Hippocampal formation (tissue), 2 donors: ENCODE measurements around the gene PMF1.
A peak's percentile ranks its signal among the peaks of the same experiment; 100 is the strongest.
"Not testable (repeated sequence)": the region's sequence is repeated elsewhere in the genome, so short reads cannot be mapped to it uniquely, and the experiment has no call there.

Experiments
- DNase-seq, 2 donors: peaks; one replicate each; lab custom pipeline; 2025; lab: John Stamatoyannopoulos, UW

PMF1 gene, protein sequence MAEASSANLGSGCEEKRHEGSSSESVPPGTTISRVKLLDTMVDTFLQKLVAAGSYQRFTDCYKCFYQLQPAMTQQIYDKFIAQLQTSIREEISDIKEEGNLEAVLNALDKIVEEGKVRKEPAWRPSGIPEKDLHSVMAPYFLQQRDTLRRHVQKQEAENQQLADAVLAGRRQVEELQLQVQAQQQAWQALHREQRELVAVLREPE

DNA sequence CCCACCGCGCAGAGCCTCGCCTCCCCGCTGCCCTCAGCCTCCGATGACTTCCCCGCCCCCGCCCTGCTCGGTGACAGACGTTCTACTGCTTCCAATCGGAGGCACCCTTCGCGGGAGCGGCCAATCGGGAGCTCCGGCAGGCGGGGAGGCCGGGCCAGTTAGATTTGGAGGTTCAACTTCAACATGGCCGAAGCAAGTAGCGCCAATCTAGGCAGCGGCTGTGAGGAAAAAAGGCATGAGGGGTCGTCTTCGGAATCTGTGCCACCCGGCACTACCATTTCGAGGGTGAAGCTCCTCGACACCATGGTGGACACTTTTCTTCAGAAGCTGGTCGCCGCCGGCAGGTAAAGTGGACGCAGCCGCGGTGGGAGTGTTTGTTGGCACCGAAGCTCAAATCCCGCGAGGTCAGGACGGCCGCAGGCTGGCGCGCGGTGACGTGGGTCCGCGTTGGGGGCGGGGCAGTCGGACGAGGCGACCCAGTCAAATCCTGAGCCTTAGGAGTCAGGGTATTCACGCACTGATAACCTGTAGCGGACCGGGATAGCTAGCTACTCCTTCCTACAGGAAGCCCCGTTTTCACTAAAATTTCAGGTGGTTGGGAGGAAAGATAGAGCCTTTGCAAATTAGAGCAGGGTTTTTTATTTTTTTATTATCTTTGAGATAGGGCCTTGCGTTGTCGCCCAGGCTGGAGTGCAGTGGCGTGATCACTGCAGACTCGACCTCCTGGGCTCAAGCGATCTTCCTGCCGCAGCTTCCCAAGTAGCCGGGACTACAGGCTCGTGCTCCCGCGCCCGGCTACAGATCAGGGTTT lies at the start of gene PMF1:
Gene PMF1, plus strand, starts transcription at position 175 of the 811 bp plus-strand sequence. Its CDS starts 9 bp downstream, at position 184.
- DNase-seq: peak; percentile 96 to 97

DNA sequence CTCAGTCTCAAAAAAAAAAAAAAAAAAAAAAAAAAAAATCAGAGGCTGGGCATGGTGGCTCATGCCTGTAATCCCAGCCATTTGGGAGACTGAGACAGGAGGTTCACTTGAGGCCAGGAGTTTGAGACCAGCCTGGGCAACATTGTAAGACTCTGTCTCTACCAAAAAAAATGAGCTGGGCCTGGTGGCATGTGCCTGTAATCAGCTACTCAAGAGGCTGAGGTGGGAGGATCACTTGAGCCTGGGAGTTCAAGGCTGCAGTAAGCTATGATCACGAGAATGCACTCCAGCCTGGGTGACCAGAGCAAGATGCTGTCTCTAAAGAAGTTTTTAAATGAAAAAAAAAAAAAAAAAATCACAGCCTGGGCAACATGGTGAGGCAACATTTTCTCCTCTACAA lies 49.1 kb upstream of the PMF1 start:
- no peak for DNase-seq

DNA sequence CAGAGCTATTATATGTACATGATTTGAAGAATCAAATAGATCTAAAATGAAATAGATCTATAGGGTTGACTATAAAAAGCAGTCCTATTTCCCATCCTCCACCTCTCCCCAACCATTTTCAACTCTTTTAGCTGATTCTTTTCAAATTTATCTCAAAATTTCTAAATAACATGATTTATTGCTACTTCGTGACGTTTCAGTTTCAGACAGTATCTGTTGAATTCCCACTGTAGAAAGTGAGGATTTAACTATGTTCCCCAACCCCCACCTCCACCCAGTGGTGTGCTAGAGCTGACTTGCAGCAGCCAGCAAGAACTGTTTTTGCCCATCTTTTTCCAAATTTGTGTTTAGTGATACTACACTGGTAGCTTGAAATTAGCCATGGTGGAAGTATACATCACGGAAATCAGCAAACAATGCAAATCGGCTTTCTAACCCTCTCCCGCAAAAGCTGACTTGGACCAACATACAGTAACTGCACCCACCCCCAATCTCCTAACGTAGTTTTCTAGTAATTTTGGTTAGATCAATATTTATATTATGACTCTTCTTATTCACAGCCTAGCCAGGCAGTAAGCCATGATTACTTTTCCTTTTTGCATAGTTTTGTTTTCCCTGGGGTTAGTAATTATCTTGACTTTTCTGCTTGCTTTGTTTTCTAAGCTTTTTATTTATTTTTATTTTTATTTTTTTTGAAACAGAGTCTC lies 48.5 kb upstream of the PMF1 start:
- no peak for DNase-seq

DNA sequence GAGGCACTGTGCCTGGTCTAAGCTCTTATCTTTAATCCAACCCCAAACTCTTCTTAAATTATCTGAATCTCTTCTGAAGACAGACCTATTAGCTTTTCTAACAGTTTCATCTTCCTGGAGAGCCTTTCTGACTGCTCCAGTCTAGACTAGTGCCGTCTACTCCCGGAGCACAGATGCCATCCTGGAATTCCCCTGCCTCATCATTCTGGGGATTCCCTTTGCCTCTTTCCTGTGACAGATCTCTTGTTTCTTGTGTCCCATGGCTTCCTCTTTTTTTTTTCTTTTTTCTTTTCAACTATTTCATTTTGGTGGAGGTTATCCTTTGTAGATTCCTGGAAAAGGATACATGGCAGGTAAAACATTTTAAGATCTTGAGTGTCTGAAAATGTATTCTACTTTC lies 47.7 kb upstream of the PMF1 start:
- DNase-seq: no peak

DNA sequence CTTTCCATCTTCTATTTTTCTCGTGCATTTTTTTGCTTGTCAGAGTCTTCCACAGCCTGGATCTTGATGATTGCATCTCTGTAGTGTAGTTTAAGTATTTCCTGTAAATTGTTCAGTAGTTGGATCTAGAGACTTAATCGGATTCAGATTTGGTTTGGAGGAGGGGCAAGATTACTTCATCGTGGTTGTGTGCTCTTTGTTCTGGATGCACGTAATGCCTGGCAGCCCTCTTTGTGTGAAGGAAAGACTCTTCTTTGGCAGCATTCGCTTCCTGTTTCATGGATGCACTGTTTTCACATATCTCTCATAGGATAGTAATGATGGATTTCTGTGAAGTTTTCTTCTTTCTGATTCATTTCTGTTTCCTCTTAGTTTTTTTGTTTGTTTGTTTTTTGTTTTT lies 45.3 kb upstream of the PMF1 start:
- no peak for DNase-seq

DNA sequence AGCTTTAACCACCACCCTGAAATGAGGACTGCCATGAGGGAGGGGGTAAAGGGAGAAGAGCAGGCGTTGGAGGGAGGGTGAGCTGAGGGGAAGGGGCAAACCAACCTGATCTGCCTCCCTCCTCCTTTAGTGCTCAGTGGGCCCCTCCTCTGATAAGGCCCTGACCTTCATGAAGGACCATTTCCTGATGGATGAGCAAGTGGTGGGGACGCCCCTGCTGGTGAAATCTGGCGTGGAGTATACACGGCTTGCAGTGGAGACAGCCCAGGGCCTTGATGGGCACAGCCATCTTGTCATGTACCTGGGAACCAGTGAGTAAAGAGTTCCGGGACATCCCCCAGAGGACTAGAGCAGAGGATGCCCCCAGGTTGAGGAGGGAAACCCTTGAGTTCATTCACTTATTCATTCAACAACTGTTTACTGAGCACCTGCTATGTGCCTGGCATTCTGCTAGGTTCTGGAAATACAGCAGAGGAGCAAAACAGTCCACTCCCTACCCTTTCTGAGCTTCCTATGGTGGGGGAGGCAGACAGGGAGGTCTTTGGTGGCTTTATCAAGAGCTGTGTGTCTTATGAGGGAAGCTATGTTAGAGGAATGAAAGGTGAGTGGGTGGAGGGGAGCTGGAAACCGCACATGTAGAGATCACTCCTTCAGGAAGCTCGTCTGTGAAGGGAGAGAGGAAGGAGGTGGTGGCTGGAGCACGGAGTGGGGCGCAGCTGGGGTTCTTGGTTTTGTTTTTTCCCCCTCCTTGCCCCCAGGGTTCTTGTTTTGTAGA lies 39.9 kb upstream of the PMF1 start:
- no peak for DNase-seq

DNA sequence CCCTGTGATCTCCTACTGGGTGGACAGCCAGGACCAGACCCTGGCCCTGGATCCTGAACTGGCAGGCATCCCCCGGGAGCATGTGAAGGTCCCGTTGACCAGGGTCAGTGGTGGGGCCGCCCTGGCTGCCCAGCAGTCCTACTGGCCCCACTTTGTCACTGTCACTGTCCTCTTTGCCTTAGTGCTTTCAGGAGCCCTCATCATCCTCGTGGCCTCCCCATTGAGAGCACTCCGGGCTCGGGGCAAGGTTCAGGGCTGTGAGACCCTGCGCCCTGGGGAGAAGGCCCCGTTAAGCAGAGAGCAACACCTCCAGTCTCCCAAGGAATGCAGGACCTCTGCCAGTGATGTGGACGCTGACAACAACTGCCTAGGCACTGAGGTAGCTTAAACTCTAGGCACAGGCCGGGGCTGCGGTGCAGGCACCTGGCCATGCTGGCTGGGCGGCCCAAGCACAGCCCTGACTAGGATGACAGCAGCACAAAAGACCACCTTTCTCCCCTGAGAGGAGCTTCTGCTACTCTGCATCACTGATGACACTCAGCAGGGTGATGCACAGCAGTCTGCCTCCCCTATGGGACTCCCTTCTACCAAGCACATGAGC lies 36.1 kb upstream of the PMF1 start:
- no peak for DNase-seq

DNA sequence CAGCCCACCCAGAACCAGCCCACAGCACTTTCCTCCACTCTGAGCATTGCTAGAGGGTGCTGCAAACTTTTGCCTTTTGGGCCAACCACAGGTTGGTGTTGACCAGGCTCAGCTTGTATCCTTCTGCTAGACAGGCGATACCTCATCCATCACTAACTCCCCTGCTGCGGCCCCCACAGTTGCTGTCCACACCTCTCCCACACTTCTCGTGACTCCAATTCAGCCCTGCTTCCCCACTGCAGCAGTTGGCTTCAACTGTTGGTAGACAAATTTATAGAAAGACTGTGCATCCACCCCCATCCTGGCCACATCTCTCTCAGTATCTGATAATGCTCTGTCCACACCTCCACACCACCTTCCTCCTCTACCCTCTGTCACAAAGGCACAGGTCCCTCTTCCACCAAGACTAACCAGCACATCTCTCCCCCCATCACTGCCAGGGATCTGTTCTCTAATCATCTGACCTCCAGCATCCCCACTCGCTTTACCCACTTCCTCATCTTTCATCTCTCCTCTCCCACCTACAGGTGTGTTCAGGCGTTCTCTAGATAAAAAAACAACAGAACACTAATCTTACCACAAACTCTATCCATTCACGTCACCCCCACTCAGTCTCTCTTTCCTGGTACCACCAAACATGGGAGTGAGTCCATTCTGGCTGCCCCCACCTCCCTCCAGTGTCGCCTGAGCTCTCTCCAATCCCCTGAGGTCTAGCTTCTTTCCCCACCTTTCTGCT lies 34.7 kb upstream of the PMF1 start:
- no peak for DNase-seq

DNA sequence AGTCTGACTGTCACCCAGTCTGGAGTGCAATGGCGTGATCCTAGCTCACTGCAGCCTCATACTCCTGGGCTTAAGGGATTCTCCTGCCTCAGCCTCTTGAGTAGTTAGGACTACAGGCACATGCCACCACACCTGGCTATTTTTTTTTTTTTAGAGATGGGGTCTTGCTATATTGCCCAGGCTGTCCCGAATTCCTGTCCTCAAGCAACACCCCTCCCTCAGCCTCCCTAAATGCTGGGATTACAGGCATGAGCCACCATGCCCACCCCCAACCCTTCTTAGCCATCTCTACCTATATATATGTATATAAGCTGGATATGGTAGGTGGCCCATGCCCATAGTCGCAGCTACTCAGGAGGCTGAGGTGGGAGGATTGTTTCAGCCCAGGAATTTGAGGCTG lies 32.3 kb upstream of the PMF1 start:
- DNase-seq: no peak

DNA sequence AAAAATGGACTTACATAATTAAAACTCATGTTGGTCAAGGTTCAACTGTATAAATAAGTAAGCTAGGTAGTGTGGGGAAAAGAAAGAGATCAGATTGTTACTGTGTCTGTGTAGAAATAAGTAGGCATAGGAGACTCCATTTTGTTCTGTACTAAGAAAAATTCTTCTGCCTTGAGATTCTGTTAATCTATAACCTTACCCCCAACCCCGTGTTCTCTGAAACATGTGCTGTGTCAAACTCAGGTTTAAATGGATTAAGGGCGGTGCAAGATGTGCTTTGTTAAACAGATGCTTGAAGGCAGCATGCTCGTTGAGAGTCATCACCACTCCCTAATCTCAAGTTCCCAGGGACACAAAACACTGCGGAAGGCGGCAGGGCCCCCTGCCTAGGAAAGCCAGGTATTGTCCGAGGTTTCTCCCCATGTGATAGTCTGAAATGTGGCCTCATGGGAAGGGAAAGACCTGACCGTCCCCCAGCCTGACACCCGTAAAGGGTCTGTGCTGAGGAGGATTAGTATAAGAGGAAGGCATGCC lies 31.3 kb upstream of the PMF1 start:
- not testable (repeated sequence) for DNase-seq

DNA sequence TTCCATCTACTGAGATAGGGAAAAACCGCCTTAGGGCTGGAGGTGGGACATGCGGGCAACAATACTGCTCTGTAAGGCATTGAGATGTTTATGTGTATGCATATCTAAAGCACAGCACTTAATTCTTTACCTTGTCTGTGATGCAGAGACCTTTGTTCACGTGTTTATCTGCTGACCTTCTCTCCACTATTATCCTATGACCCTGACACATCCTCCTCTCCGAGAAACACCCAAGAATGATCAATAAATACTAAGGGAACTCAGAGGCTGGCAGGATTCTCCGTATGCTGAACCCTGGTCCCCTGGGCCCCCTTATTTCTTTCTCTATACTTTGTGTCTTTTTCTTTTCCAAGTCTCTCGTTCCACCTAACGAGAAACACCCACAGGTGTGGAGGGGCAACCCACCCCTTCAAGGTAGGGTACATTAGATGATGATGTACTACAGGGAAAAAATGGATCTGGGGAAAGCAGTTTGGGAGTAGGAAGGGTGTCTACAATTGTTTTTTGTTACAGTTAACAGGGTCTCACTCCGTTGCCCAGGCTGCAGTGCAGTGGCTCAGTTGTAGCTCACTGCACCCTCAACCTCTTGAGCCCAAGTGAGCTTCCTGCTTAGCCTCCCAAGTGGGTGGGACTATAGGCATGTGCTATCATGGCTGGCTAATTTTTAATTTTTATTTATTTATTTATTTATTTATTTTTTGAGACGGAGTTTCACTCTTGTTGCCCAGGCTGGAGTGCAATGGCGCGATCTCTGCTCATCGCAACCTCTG lies 30.6 kb upstream of the PMF1 start:
- not testable (repeated sequence) for DNase-seq

DNA sequence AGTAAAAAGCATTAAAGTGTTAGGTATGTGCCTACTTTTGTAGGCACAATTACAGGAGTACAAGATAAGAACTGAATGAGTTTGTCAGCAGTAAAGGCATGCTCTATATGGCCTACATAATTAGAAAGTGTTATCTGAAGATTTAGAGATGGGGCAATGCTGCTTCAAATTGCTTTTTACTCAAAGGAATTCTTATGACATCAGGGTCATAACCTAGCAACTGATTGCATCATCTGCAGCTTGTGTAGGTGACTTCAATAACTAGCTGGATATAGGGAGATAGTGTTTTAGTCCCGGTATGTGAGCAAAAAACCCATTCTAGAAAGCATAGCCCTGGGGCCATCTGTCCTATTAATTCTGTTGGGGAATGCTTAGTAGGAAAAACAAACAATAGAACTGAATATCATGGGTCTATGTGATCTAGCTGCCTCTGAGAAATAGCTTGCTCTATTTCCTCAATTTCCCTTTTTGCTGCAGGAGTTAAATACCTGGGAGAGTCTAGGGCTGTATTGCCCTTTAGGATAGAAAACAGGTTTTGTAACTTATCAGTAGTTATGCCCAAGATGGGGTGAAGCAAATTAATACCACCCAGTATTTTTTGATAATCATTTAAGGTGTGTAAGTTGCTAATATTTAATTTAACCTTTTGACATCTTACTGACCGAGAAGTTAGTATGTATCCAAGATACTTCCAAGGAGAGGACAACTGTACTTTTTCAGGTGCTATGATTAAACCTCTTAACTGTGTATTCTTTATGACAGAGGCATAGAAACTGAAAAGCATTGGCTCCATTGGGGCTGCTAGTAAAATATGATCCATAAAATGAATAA lies 26.2 kb upstream of the PMF1 start:
- not testable (repeated sequence) for DNase-seq

DNA sequence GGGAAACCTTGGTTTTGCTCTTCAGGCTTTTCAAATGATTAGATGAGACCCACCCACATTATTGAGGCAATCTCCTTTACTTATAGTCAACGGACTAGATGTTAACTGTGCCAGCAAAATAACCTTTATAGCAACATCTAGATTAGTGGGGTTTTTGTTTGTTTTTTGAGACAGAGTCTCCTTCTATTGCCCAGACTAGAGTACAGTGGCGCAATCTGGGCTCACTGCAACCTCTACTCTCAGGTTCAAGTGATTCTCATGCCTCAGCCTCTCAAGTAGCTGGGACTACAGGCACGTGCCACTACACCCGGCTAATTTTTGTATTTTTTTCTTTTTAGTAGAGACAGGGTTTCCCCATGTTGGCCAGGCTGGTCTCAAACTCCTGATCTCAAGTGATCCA lies 22.5 kb upstream of the PMF1 start:
- not testable (repeated sequence) for DNase-seq

DNA sequence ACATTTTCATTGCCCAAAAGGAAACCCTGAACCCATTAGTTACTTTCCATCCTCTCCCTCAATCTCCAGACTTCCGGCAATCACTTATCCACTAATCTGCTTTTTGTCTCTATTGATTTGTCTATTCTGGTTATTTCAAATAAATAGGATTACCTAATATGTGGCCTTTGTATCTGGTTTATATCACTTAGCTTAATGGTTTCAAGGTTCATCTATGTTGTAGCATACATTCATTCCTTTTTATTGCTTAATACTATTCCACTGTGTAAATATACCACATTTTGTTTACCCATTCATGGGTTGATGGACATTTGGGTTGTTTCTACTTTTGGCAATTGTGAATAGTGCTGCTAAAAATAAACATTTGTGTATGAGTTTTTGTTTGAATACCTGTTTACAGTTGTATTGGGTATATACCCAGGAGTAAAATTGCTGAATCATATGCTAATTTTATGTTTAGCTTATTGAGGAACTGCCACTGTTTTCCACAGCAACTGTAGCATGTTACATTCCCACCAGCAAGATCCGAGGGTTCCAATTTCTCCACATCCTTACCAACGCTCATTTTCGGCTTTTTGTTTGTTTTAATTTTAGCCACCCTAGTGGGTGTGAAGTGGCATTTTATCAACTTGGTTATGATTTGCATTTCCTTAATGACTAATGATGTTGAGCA lies 21.4 kb upstream of the PMF1 start:
- DNase-seq: no peak

DNA sequence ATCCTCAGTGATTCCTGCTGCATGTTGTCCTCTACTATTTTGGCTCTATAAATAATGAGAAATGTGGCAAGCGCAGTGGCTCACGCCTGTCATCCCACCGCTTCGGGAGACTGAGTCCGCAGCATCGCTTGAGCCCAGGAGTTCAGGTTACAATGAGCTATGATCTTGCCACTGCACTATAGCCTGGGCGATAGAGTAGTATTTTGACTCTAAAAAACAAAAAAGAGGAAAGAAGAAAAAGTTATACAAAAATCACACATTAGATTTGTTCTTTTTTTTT lies 19.7 kb upstream of the PMF1 start:
- no peak for DNase-seq

DNA sequence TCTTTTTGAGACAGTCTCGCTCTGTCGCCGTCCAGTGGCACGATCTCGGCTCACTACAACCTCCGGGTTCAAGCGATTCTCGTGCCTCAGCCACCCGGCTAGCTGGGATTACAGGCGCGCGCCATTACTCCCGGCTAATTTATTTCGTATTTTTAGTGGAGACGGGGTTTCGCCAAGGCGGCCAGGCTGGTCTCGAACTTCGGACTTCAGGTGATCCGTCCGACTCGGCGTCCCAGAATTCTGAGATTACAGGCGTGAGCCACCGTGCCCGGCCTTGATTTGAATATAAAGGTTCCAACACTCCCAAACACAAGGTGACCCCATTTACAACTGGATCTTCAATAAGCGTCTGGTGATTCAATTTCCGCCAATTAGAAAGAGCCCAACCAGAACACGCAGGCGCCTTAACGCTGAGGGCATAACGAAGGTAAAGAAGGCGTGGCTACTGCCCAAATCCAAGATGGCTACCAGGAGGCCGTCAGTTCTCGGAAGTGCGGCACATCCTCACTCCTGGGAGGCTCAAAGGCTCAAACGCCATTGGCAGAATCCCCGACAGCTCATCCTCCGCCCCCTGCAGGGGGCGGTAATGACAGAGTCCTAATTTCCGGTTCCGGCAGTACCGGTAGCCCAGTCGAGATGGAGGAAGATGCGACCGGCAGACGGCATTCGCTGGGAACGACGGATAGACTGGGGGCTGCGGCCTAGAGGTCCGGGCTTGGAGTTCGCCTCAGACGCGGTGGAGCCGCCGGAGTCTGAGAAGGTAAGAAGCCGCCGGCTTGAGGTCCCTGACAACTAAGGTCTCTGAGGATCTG lies 19.1 kb upstream of the PMF1 start, which contains the start of gene SLC25A44:
Gene SLC25A44, plus strand, starts transcription at position 617 of the 812 bp plus-strand sequence. CDS start 5,744 bp downstream, outside the sequence.
- peak; percentile 97 to 99 for DNase-seq

DNA sequence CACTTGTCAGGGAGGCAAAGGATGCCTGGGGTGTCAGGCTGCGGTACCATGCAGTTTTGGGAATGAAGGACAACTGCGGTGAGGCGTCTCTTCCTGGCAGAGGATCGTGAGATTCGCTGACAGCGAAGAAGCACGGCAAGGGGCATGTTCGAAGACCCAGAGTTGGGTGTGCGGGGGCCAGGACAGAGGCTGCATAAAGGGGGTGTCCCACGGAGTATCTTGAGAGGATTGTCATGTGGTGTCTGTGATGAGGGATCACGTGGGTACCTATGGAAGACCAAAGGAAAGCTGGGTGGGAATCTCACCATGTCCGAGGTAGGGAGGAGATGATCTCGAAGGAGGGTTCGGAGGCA lies 18.5 kb upstream of the PMF1 start:
- no peak for DNase-seq

DNA sequence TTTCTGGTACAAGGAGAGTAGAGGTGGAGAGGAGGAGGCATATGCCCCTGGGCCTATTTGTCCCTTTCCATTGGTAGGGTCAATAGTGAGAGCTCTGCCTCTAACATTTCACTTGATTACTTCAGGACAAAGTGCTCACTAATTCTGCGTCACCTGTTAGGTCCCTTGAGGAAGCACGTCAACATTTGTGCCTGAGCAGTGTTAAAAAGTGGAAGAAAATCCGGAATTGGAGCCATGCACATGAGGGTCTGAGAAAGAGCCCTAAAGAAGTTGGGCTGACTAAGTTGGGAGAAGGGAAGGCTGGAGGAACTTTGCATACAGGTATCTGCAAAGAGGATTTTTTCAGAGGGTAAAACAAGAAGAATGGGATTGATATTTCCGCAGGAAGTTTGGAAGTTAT lies 17.0 kb upstream of the PMF1 start:
- no peak for DNase-seq
